ENCODE results near the gene CDK6.

Gene CDK6

DNA sequence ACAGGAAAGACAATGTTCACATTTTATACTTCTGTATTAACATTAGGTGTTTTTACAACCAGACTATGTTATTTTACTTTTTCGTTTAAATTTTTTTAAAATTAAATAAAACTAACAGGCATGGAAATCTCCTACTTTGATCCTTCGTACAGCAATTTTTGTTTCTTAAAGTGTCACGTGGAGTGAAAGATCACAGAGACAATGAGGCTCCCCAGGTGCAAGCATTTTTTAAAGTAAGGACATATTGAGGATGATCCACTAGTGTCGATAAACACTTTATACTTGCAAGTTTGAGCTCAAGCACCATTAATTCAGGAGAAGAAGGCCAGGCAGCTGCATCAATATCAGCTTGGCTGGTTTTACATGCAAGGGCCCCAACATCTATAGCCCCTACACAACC is 177.7 kb downstream of the CDK6 start:
- Histone ChIP-seq H2AFZ (ENCODE audit: low read depth, low read length) (no peak overlapping the region), H3K4me1 (ENCODE audit: low read length) (peaks cover 38% of the 10 kb centered on the region), H3K9ac (ENCODE audit: low read length) (no peak overlapping the region), H3K4me2 (ENCODE audit: low read length) (no peak overlapping the region), H3K4me3 (ENCODE audit: low read length) (no peak overlapping the region), H3K27me3 (ENCODE audit: low read depth, low read length) (no peaks in the 10 kb centered on the region), H4K20me1 (ENCODE audit: insufficient read depth, low read length) (peaks cover 3% of the 10 kb centered on the region; the same call in 1 of the 2 replicates), H3K36me3 (replicated peaks; ENCODE audit: low read depth, low read length) (peaks cover 16% of the 10 kb centered on the region), H3K9me3 (ENCODE audit: insufficient read depth, low read length) (no peaks in the 10 kb centered on the region), H3K79me2 (ENCODE audit: low read length) (peaks cover 12% of the 10 kb centered on the region; the same call in 1 of the 2 replicates), H3K27ac (ENCODE audit: low read length) (no peak overlapping the region)
- TF ChIP-seq EZH2phosphoT487 (IDR thresholded peaks at IDR 0.05; ENCODE audit: low read depth) (no peak), CTCF (IDR thresholded peaks at IDR 0.05; ENCODE audit: low read depth, low read length) (no peak)

DNA sequence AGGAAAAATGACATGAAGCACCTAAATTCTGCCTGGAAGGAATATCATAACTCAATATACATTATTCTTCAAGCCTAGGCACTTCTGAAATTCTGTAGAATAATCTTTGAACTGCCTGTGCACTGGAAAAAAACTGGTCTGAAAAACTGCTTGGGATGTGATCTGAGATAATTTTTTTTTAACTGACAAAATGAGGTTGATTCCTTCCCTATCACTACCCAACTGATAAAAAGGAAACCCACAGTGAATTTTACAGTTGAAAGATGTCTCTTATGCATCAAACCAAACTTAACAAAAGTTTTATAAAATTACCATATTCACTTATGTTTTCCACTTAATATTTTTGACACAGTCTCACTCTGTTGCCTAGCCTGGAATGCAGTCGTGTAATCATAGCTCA is 179.0 kb downstream of the CDK6 start:
- H3K27ac ChIP-seq (ENCODE audit: low read length), result no peak overlapping the region
- TF ChIP-seq EZH2phosphoT487 (IDR thresholded peaks at IDR 0.05; ENCODE audit: low read depth) (no peak), CTCF (IDR thresholded peaks at IDR 0.05; ENCODE audit: low read depth, low read length) (no peak)
- no peak overlapping the region for H3K4me3 ChIP-seq (ENCODE audit: low read length)
- H3K27me3 ChIP-seq (ENCODE audit: low read depth, low read length), result no peaks in the 10 kb centered on the region
- peaks cover 18% of the 10 kb centered on the region for H3K79me2 ChIP-seq (ENCODE audit: low read length)
- peaks cover 51% of the 10 kb centered on the region for H3K4me1 ChIP-seq (ENCODE audit: low read length)
- H3K36me3 ChIP-seq (replicated peaks; ENCODE audit: low read depth, low read length), result peaks cover 16% of the 10 kb centered on the region
- H3K9me3 ChIP-seq (ENCODE audit: insufficient read depth, low read length), result no peaks in the 10 kb centered on the region
- no peak overlapping the region for H3K9ac ChIP-seq (ENCODE audit: low read length)
- no peak overlapping the region for H2AFZ ChIP-seq (ENCODE audit: low read depth, low read length)
- peaks cover 3% of the 10 kb centered on the region; the same call in 1 of the 2 replicates for H4K20me1 ChIP-seq (ENCODE audit: insufficient read depth, low read length)
- H3K4me2 ChIP-seq (ENCODE audit: low read length), result no peak overlapping the region

DNA sequence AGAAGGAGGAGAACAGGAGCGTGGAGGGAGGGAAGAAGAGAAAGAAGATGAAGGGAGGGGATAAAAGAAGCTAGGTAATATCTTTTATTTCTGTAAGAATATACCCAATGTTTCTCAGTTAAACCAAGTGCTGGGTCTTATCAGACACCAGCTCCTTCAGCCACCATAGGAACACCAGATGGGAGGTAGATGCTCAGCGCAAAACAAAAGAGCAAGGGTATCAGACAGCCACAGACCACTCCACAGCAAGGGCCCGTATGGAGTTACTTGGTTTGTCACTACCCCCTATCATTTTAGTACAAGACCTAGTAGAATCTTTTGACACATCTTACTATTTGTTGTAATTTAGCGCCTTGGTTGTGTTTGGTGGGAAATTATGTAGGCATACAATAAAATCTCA is 180.3 kb downstream of the CDK6 start:
- no peak overlapping the region for H2AFZ ChIP-seq (ENCODE audit: low read depth, low read length)
- no peaks in the 10 kb centered on the region for H3K9me3 ChIP-seq (ENCODE audit: insufficient read depth, low read length)
- peaks cover 14% of the 10 kb centered on the region for H3K36me3 ChIP-seq (replicated peaks; ENCODE audit: low read depth, low read length)
- H4K20me1 ChIP-seq (ENCODE audit: insufficient read depth, low read length), result 0 out of 2 replicates have a peak, but pooled peaks cover 3% of the 10 kb centered on the region
- H3K27ac ChIP-seq (ENCODE audit: low read length), result no peak overlapping the region
- H3K79me2 ChIP-seq (ENCODE audit: low read length), result peaks cover 18% of the 10 kb centered on the region
- no peak overlapping the region for H3K4me3 ChIP-seq (ENCODE audit: low read length)
- no peak overlapping the region for H3K4me2 ChIP-seq (ENCODE audit: low read length)
- peaks cover 50% of the 10 kb centered on the region for H3K4me1 ChIP-seq (ENCODE audit: low read length)
- H3K9ac ChIP-seq (ENCODE audit: low read length), result no peak overlapping the region
- TF ChIP-seq EZH2phosphoT487 (IDR thresholded peaks at IDR 0.05; ENCODE audit: low read depth), result no peak
- no peaks in the 10 kb centered on the region for H3K27me3 ChIP-seq (ENCODE audit: low read depth, low read length)

GRCh38 chr7:92655346-92655884 is 181.0 kb downstream of the CDK6 start:
- Histone ChIP-seq H2AFZ (ENCODE audit: low read depth, low read length) (no peak overlapping the region), H3K79me2 (ENCODE audit: low read length) (peaks cover 19% of the 10 kb centered on the region), H3K4me3 (ENCODE audit: low read length) (no peak overlapping the region), H4K20me1 (ENCODE audit: insufficient read depth, low read length) (0 out of 2 replicates have a peak, but pooled peaks cover 3% of the 10 kb centered on the region), H3K4me1 (ENCODE audit: low read length) (peaks cover 47% of the 10 kb centered on the region), H3K27ac (ENCODE audit: low read length) (no peak overlapping the region), H3K9ac (ENCODE audit: low read length) (no peak overlapping the region), H3K27me3 (ENCODE audit: low read depth, low read length) (no peaks in the 10 kb centered on the region), H3K4me2 (ENCODE audit: low read length) (no peak overlapping the region), H3K9me3 (ENCODE audit: insufficient read depth, low read length) (no peaks in the 10 kb centered on the region), H3K36me3 (replicated peaks; ENCODE audit: low read depth, low read length) (peaks cover 8% of the 10 kb centered on the region)
- TF ChIP-seq EZH2phosphoT487 (IDR thresholded peaks at IDR 0.05; ENCODE audit: low read depth), result no peak
- TF ChIP-seq CTCF (IDR thresholded peaks at IDR 0.05; ENCODE audit: low read depth, low read length), result no peak

Data from OCI-LY3 (cell line).